HepG2 (cell line): ENCODE results near the gene PSMG3. TPM values are rescaled to one million over a fixed set of nuclear protein-coding genes. Genes with fewer than 3 reads are reported as not detected.

ENCODE experiments used
- ASH2L ChIP-seq: fragments of 300-600, 200-600 bp; sonication (generic); IDR thresholded peaks from 2 replicates; pipeline ENCODE4 v1.7.0; 2017; ENCODE audit warnings: low read depth, mild to moderate bottlenecking, moderate library complexity, mixed read lengths, low read length; ENCODE audit not compliant: insufficient read length
- CEBPB ChIP-seq: IDR thresholded peaks from 2 replicates; pipeline ENCODE4 v1.6.1; 2011; ENCODE audit warnings: low read depth, low read length, improper control_type of control experiment, borderline replicate concordance
- KDM1A ChIP-seq: IDR thresholded peaks from 2 replicates; pipeline ENCODE4 v1.6.1; 2016; ENCODE audit warnings: missing compliant biosample characterization
- MAZ ChIP-seq, 2 experiments: sonication (generic) in 1 of 2; formaldehyde crosslinking in 1 of 2; IDR thresholded peaks; 2 replicates each; pipeline versions ENCODE4 v1.5.0 to v1.6.1; 2012 to 2020; ENCODE audit warnings: low read depth in 2 of 2, mild to moderate bottlenecking in 2 of 2, borderline replicate concordance in 1 of 2, improper control_type of control experiment in 1 of 2, low read length in 1 of 2, missing genetic modification reagents in 1 of 2, moderate library complexity in 1 of 2
- MEF2D ChIP-seq: sonication (generic); formaldehyde crosslinking; IDR thresholded peaks from 2 replicates; pipeline ENCODE4 v1.5.1; 2020; ENCODE audit warnings: mild to moderate bottlenecking, missing genetic modification reagents
- MIER3 ChIP-seq: IDR thresholded peaks from 2 replicates; pipeline ENCODE4 v1.6.1; 2016; ENCODE audit warnings: missing compliant biosample characterization, borderline replicate concordance
- NFE2 ChIP-seq: sonication (generic); formaldehyde crosslinking; IDR thresholded peaks from 2 replicates; pipeline ENCODE4 v1.4.0; 2020; ENCODE audit warnings: missing genetic modification reagents
- RORA ChIP-seq: sonication (generic); formaldehyde crosslinking; IDR thresholded peaks from 2 replicates; pipeline ENCODE4 v1.5.0; 2020; ENCODE audit warnings: mild to moderate bottlenecking, missing genetic modification reagents, moderate library complexity
- SKI ChIP-seq: fragments of 450-650 bp; IDR thresholded peaks from one replicate; pipeline ENCODE4 v1.6.1; 2018; ENCODE audit warnings: mild to moderate bottlenecking; ENCODE audit not compliant: partially characterized antibody
- ZFX ChIP-seq: sonication (generic); formaldehyde crosslinking; IDR thresholded peaks from 2 replicates; pipeline ENCODE4 v1.4.0; 2020; ENCODE audit warnings: mild to moderate bottlenecking, low read depth, missing genetic modification reagents, moderate library complexity
- ZMYM2 ChIP-seq: sonication (generic); formaldehyde crosslinking; IDR thresholded peaks from 2 replicates; pipeline ENCODE4 v1.8.0; 2022; ENCODE audit warnings: mild to moderate bottlenecking, missing genetic modification reagents
- ZNF143 ChIP-seq: sonication (generic); formaldehyde crosslinking; IDR thresholded peaks from 2 replicates; pipeline ENCODE4 v1.4.0; 2020; ENCODE audit warnings: missing genetic modification reagents
- ZNF816 ChIP-seq: sonication (generic); formaldehyde crosslinking; IDR thresholded peaks from 2 replicates; pipeline ENCODE4 v1.8.0; 2022; ENCODE audit warnings: missing genetic modification reagents, mild to moderate bottlenecking, borderline replicate concordance
- polyA plus RNA-seq, 8 experiments: library from polyadenylated mRNA; depleted of rRNA in 3 of 8; stranded (reverse) in 7 of 8; unstranded in 1 of 8; fragments of >200 nt; fragmentation: Illumina TruSeq in 4 of 8; extraction: Trizol in 4 of 8; gene quantifications; 2 replicates each; pipeline versions ENCODE4 v1.2.1 to v1.2.3, GENCODE V29; 2011 to 2016; ENCODE audit warnings: low read depth in 4 of 8, missing spikeins in 1 of 8, mixed read lengths in 1 of 8; ENCODE audit not compliant: insufficient read depth in 1 of 8
- total RNA-seq, 5 experiments: library from RNA; depleted of rRNA; stranded (reverse); fragments of >200 nt; fragmentation: Illumina TruSeq; extraction: Trizol; gene quantifications; 2 replicates each; pipeline ENCODE4 v1.2.3, GENCODE V29; 2016; ENCODE audit warnings: low read depth in 1 of 5
- TF ChIP-seq, protein P1 (sequence below): sonication (generic); formaldehyde crosslinking; IDR thresholded peaks from 2 replicates; pipeline ENCODE4 v1.4.0; 2020; ENCODE audit warnings: missing genetic modification reagents, borderline replicate concordance
- TF ChIP-seq, protein P2 (sequence below): sonication (generic); formaldehyde crosslinking; IDR thresholded peaks from 2 replicates; pipeline ENCODE4 v1.8.0; 2022; ENCODE audit warnings: missing genetic modification reagents, mild to moderate bottlenecking, inconsistent platforms, borderline replicate concordance
- TF ChIP-seq, protein P3 (sequence below): sonication (generic); formaldehyde crosslinking; IDR thresholded peaks from 2 replicates; pipeline ENCODE4 v1.5.0; 2020; ENCODE audit warnings: missing genetic modification reagents, mild to moderate bottlenecking, borderline replicate concordance
- TF ChIP-seq, protein P4 (sequence below): IDR thresholded peaks from 2 replicates; pipeline ENCODE4 v1.6.1; 2016; ENCODE audit warnings: low read depth
- TF ChIP-seq, protein P5 (sequence below): sonication (generic); formaldehyde crosslinking; IDR thresholded peaks from 2 replicates; pipeline ENCODE4 v1.4.0; 2020; ENCODE audit warnings: mild to moderate bottlenecking, missing genetic modification reagents
- TF ChIP-seq, protein P6 (sequence below): sonication (generic); formaldehyde crosslinking; conservative IDR thresholded peaks from 2 replicates; pipeline ENCODE4 v1.4.0; 2020; ENCODE audit warnings: mild to moderate bottlenecking, missing genetic modification reagents, moderate library complexity

Gene PSMG3
- total and polyA plus RNA-seq, 2 of the 13 experiments (the other 11 are each of a cell fraction or from before 2014, with no cell fraction given), result 29.6 to 48.4 TPM

DNA sequence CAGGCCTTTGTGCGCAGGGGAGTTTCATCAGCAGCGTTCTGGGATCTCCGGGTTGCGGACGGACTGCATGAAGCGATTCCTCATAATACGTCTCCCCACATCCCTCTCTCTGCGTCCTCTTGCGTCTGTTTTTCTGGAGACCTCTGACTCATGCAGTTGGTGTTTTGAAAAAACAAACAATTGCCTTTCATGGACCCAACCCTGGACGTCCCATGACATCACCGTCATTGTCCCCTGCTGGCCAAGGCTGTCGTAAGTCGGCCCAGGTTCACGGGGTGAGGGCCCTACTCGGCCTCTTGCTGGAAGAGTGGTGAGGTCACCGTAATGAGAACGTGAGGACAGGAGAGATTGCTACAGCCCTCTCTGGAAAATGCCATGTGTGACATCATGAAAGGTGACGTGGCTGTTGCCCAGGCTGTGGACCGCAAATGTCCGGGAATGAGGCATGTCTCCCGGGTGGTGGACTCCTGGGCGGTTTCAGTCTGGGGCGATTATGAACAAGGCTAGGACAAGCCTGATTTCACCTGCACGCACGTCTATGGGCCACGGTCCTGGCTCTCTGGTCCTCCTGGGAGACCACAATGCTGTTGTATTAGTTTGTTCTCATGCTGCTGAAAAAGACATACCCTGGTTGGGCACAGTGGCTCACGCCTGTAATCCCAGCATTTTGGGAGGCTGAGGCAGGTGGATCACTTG is 49.1 kb downstream of the PSMG3 start (continued):
- no peak for TF ChIP-seq MAZ (IDR thresholded peaks at IDR 0.05; ENCODE audit: borderline replicate concordance, low read depth, low read length)
- peak; percentile 76 for TF ChIP-seq MAZ (CRISPR knock-in tag; IDR thresholded peaks at IDR 0.05; ENCODE audit: low read depth)
- TF ChIP-seq RORA (CRISPR knock-in tag), result no peak
- peak; percentile 73; the same call in 1 of the 2 replicates for TF ChIP-seq ZNF816 (CRISPR knock-in tag)
- TF ChIP-seq ZNF143 (CRISPR knock-in tag), result no peak
- peak; percentile 88 for TF ChIP-seq ZFX (CRISPR knock-in tag)
- TF ChIP-seq NFE2 (CRISPR knock-in tag), result no peak
- TF ChIP-seq, protein P1, sequence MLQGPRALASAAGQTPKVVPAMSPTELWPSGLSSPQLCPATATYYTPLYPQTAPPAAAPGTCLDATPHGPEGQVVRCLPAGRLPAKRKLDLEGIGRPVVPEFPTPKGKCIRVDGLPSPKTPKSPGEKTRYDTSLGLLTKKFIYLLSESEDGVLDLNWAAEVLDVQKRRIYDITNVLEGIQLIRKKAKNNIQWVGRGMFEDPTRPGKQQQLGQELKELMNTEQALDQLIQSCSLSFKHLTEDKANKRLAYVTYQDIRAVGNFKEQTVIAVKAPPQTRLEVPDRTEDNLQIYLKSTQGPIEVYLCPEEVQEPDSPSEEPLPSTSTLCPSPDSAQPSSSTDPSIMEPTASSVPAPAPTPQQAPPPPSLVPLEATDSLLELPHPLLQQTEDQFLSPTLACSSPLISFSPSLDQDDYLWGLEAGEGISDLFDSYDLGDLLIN (CRISPR knock-in tag), result no peak
- 0 out of 2 replicates have a peak, but pooled peaks have one; percentile 25 for TF ChIP-seq KDM1A (CRISPR knock-in tag)
- TF ChIP-seq, protein P2, sequence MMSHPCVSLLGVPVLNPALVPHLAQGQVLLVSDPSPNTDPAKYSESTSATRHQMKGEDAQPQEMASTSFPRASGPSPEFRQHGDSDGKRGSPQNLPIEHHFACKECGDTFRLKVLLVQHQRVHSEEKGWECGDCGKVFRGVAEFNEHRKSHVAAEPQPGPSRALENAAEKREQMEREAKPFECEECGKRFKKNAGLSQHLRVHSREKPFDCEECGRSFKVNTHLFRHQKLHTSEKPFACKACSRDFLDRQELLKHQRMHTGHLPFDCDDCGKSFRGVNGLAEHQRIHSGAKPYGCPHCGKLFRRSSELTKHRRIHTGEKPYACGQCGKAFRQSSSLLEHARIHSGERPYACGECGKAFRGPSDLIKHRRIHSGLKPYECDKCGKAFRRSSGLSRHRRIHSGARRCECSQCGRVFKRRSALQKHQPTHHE, result 0 out of 2 replicates have a peak, but pooled peaks have one; percentile 40
- TF ChIP-seq SKI, result peak; percentile 66
- TF ChIP-seq MEF2D (CRISPR knock-in tag), result peak; percentile 73
- TF ChIP-seq, protein P3, sequence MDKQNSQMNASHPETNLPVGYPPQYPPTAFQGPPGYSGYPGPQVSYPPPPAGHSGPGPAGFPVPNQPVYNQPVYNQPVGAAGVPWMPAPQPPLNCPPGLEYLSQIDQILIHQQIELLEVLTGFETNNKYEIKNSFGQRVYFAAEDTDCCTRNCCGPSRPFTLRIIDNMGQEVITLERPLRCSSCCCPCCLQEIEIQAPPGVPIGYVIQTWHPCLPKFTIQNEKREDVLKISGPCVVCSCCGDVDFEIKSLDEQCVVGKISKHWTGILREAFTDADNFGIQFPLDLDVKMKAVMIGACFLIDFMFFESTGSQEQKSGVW (CRISPR knock-in tag), result no peak
- TF ChIP-seq ASH2L, result peak; percentile 52
- peak; percentile 87; the same call in 1 of the 2 replicates for TF ChIP-seq MIER3 (CRISPR knock-in tag)
- TF ChIP-seq CEBPB, result peak; percentile 89
- TF ChIP-seq, protein P4, sequence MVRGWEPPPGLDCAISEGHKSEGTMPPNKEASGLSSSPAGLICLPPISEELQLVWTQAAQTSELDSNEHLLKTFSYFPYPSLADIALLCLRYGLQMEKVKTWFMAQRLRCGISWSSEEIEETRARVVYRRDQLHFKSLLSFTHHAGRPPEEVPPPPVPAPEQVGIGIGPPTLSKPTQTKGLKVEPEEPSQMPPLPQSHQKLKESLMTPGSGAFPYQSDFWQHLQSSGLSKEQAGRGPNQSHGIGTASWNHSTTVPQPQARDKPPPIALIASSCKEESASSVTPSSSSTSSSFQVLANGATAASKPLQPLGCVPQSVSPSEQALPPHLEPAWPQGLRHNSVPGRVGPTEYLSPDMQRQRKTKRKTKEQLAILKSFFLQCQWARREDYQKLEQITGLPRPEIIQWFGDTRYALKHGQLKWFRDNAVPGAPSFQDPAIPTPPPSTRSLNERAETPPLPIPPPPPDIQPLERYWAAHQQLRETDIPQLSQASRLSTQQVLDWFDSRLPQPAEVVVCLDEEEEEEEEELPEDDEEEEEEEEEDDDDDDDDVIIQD (CRISPR knock-in tag), result peak; percentile 50; the same call in 1 of the 2 replicates
- peak; percentile 88 for TF ChIP-seq ZMYM2 (CRISPR knock-in tag)
- TF ChIP-seq, protein P5, sequence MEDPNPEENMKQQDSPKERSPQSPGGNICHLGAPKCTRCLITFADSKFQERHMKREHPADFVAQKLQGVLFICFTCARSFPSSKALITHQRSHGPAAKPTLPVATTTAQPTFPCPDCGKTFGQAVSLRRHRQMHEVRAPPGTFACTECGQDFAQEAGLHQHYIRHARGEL (CRISPR knock-in tag), result no peak
- TF ChIP-seq, protein P6, sequence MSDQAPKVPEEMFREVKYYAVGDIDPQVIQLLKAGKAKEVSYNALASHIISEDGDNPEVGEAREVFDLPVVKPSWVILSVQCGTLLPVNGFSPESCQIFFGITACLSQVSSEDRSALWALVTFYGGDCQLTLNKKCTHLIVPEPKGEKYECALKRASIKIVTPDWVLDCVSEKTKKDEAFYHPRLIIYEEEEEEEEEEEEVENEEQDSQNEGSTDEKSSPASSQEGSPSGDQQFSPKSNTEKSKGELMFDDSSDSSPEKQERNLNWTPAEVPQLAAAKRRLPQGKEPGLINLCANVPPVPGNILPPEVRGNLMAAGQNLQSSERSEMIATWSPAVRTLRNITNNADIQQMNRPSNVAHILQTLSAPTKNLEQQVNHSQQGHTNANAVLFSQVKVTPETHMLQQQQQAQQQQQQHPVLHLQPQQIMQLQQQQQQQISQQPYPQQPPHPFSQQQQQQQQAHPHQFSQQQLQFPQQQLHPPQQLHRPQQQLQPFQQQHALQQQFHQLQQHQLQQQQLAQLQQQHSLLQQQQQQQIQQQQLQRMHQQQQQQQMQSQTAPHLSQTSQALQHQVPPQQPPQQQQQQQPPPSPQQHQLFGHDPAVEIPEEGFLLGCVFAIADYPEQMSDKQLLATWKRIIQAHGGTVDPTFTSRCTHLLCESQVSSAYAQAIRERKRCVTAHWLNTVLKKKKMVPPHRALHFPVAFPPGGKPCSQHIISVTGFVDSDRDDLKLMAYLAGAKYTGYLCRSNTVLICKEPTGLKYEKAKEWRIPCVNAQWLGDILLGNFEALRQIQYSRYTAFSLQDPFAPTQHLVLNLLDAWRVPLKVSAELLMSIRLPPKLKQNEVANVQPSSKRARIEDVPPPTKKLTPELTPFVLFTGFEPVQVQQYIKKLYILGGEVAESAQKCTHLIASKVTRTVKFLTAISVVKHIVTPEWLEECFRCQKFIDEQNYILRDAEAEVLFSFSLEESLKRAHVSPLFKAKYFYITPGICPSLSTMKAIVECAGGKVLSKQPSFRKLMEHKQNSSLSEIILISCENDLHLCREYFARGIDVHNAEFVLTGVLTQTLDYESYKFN (CRISPR knock-in tag), result peak; percentile 68
